IPS-15b (cell line): ENCODE results near the gene ALDH1A3.

Experiments used
- H3K27me3 ChIP-seq: one replicate; pipeline ENCODE4 v1.6.1; 2013; ENCODE audit warnings: low read length; ENCODE audit not compliant: control insufficient read depth, insufficient read depth
- H3K36me3 ChIP-seq: one replicate; pipeline ENCODE4 v1.6.1; 2013; ENCODE audit warnings: low read length; ENCODE audit not compliant: control insufficient read depth, insufficient read depth
- H3K4me1 ChIP-seq: one replicate; pipeline ENCODE4 v1.6.1; 2013; ENCODE audit warnings: mild to moderate bottlenecking, low read length; ENCODE audit not compliant: control insufficient read depth, insufficient read depth
- H3K4me3 ChIP-seq: one replicate; pipeline ENCODE4 v1.5.1; 2013; ENCODE audit warnings: low read depth, low read length
- H3K9ac ChIP-seq: one replicate; pipeline ENCODE4 v1.6.1; 2013; ENCODE audit warnings: low read depth, mild to moderate bottlenecking, low read length
- H3K9me3 ChIP-seq: one replicate; pipeline ENCODE4 v1.6.1; 2013; ENCODE audit warnings: mild to moderate bottlenecking, low read length; ENCODE audit not compliant: control insufficient read depth, insufficient read depth

The ALDH1A3 gene

GRCh38 chr15:100959066-100960050 lies 79.7 kb downstream of the ALDH1A3 start:
- no peak overlapping the region for H3K9ac ChIP-seq
- H3K4me3 ChIP-seq, result no peak overlapping the region
- H3K27me3 ChIP-seq, result no peaks in the 10 kb centered on the region
- H3K36me3 ChIP-seq, result no peaks in the 10 kb centered on the region
- no peaks in the 10 kb centered on the region for H3K9me3 ChIP-seq
- H3K4me1 ChIP-seq, result no peaks in the 10 kb centered on the region
